ENCODE data around the gene PCDH9.
A peak's percentile ranks its signal among the peaks of the same experiment; 100 is the strongest.

The PCDH9 gene

DNA sequence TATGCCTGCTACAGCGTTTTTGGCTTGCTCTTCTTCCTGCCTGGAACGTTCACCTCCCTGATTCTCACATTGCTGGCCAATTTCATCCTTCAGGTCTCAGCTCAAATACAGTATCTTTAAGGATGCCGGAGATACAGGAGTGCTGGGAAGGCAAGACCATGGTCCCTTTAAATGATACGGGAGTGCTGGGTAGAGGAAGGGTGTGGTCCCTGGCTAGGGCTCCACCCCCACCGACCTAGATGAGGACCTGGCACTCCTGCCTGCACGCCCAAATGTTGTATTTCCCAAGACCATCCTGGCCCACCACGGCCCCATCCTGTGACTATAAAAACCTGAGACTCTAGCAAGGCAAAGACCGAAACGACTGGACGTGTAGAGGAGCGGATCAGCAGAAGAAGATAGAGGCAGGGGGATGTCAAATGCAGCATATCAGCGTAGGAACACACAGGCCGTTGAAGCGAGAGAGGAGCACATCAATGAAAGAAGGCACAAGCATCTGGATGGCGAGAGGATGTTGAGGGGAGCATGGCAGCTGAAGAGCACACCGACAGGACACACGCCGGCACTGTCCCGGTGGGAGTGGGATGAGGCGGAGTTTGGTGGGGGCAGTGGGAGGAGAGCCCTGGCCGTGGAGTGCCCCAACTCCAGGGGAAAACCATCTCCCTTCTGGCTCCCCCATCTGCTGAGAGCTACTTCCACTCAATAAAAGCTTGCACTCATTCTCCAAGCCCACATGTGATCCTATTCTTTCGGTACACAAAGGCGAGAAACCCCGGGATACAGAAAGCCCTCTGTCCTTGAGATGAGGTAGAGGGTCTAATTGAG lies 74.0 kb downstream of the PCDH9 start:
- TF ChIP-seq, protein P1, sequence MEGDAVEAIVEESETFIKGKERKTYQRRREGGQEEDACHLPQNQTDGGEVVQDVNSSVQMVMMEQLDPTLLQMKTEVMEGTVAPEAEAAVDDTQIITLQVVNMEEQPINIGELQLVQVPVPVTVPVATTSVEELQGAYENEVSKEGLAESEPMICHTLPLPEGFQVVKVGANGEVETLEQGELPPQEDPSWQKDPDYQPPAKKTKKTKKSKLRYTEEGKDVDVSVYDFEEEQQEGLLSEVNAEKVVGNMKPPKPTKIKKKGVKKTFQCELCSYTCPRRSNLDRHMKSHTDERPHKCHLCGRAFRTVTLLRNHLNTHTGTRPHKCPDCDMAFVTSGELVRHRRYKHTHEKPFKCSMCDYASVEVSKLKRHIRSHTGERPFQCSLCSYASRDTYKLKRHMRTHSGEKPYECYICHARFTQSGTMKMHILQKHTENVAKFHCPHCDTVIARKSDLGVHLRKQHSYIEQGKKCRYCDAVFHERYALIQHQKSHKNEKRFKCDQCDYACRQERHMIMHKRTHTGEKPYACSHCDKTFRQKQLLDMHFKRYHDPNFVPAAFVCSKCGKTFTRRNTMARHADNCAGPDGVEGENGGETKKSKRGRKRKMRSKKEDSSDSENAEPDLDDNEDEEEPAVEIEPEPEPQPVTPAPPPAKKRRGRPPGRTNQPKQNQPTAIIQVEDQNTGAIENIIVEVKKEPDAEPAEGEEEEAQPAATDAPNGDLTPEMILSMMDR (IDR thresholded peaks at IDR 0.05; ENCODE audit: low read depth, low read length) = no peak

DNA sequence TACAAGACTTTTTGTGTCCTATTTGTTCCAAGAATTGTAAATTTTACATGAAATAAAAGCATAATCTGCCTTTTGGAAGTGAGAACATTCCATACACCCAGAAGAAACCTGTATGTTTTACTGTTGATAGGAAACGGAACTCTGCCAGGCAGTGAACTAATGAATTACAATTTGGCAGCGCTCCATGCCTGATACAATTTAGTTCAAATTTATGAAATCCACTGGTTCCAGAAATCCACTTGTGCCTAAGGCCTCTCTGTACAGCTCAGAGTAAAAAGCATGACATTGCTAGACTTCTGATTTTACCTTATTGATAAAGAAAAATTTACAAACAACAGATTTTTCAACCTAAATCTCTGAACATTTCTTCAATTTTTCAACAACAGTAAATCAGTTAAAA lies 78.1 kb downstream of the PCDH9 start:
- H3K4me3 ChIP-seq (ENCODE audit: low read depth, low read length) = no peak overlapping the region
- TF ChIP-seq, protein P1 (IDR thresholded peaks at IDR 0.05; ENCODE audit: low read depth, low read length) = no peak
- in situ Hi-C loops (cut with HindIII; ENCODE audit: low sequenced_read_pairs) = no loop called here
- DNase-seq (ENCODE audit: low read depth, low spot score) = no peak

More for the DNA sequence above, 74.0 kb downstream of the PCDH9 start:
- in situ Hi-C loops (cut with HindIII; ENCODE audit: low sequenced_read_pairs) = no loop called here
- DNase-seq (ENCODE audit: low read depth, low spot score) = no peak
- no peak overlapping the region for H3K4me3 ChIP-seq (ENCODE audit: low read depth, low read length)

DNA sequence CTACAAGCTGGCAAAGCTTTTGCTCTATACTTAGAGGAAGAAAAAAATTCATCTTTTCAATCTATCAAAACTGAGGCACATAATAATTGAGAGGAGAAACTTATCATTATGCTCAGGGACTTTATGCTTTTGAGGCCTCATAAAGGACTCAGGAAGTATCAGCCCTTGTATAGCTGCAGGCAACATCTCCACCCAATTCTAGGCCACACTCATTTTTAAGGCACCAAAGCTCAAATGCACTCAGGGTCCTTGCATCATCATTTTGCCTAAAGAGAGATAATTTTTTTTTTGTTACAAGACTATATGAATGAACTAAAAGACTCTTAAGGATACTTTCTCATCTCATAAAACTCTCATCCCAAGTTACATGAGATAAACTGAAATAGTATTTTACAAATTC lies 78.5 kb downstream of the PCDH9 start:
- in situ Hi-C loops (cut with HindIII; ENCODE audit: low sequenced_read_pairs) = no loop called here

DNA sequence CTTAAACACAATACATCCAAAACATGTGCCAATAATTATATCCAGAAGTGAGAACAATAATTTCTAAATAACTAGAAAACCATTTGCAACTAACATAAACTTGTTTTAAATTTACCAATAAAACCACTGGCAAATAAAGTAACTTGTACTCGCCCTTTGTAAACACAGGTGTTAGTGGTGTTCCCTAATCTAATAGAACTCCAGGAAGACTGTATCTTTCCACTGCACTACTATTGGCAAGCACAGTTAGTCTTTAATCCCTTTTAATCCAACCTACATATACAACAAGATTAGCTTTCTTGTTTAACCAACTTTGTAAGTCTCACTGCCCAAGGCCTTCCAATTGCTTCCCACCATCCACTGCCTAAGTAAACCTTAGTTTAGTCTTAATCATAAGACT lies 79.5 kb downstream of the PCDH9 start:
- no peak overlapping the region for H3K4me3 ChIP-seq (ENCODE audit: low read depth, low read length)
- in situ Hi-C loops (cut with HindIII; ENCODE audit: low sequenced_read_pairs) = no loop called here
- TF ChIP-seq, protein P1 (IDR thresholded peaks at IDR 0.05; ENCODE audit: low read depth, low read length) = no peak
- DNase-seq (ENCODE audit: low read depth, low spot score) = no peak

More for the DNA sequence above, 78.5 kb downstream of the PCDH9 start:
- no peak for DNase-seq (ENCODE audit: low read depth, low spot score)
- no peak overlapping the region for H3K4me3 ChIP-seq (ENCODE audit: low read depth, low read length)
- TF ChIP-seq, protein P1 (IDR thresholded peaks at IDR 0.05; ENCODE audit: low read depth, low read length) = no peak

DNA sequence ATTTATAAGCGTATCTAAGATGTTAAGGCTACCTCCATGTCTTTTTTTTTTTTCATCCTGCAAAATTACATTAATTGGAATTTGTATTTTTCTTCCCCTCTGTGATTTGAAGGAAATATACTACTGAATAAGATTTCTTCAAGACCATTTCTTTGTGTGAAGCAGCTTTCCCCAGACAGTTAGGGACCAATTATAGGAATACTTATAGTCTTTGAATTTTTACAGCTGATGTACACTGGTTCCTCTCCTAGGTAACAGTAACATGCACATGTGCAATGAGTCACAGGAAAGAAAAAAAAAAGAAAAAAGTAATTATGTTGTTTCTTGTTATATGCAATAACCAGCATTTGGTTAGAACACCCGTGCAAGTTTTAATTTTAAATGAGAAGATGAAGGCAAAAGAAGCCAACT lies 82.0 kb downstream of the PCDH9 start:
- H3K4me3 ChIP-seq (ENCODE audit: low read depth, low read length) = no peak overlapping the region
- peak; percentile 79 for DNase-seq (ENCODE audit: low read depth, low spot score)
- in situ Hi-C loops (cut with HindIII; ENCODE audit: low sequenced_read_pairs) = no loop called here
- TF ChIP-seq, protein P1 (IDR thresholded peaks at IDR 0.05; ENCODE audit: low read depth, low read length) = no peak

DNA sequence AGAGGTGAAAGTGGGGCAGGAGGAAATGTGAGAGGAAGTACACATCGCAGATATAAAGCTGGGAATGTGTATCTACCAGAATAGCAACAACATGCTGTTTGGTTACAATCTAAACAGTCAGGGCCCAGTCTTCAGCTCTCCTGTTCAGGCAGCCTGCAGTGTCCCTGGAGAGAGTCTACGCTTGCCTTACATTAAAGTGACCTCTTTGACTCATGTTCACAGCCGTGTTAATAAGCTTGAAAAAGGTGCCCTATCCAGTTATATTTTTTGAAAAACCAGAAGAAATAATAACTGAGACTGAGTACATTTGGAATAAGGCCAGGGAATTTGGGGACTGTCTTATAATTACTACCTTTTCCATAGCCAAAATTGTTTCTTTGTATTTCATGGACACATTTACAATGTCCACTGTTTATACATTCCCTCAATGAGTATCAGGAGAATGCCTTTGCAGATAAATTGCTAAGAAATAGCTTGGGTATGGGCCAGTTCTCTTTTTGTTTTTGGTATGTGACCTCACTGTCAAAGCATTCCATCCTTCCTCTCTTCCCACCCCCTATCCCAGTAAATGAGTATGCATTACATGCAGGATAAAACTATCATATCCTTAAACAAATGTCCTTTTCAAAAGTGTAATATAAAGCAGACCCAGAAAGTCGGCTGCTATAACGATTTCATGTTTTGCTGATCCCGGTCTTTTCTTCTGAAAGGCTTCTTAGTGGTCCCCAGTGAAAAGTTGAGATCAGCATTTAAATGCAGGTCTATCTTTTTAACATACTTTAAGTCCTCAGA lies 82.6 kb downstream of the PCDH9 start:
- peak; percentile 72 for DNase-seq (ENCODE audit: low read depth, low spot score)
- in situ Hi-C loops (cut with HindIII; ENCODE audit: low sequenced_read_pairs) = no loop called here
- no peak overlapping the region for H3K4me3 ChIP-seq (ENCODE audit: low read depth, low read length)
- TF ChIP-seq, protein P1 (IDR thresholded peaks at IDR 0.05; ENCODE audit: low read depth, low read length) = no peak

All from astrocyte of the spinal cord (primary cell).